Osteoblast (primary cell): ENCODE data around the gene HGF. TPM values are rescaled to one million over a fixed set of nuclear protein-coding genes. Genes with fewer than 3 reads are reported as not detected.

Experiments used
- DNase-seq: peaks from one replicate; pipeline ENCODE4 v3.0.0; 2011; ENCODE audit warnings: low spot score, mixed read lengths; ENCODE audit not compliant: insufficient read length; ENCODE audit errors: missing footprints
- H2AFZ ChIP-seq: 2 replicates; pipeline ENCODE4 v1.6.0; 2011; ENCODE audit warnings: mild to moderate bottlenecking, low read length
- H3K27ac ChIP-seq: 2 replicates; pipeline ENCODE4 v1.5.1; 2011; ENCODE audit warnings: mild to moderate bottlenecking, low read depth, low read length, moderate library complexity
- H3K27me3 ChIP-seq: 2 replicates; pipeline ENCODE4 v1.6.0; 2012; ENCODE audit warnings: mild to moderate bottlenecking, control low read depth, inconsistent platforms, low read length, moderate library complexity; ENCODE audit not compliant: insufficient read depth
- H3K36me3 ChIP-seq: 2 replicates; pipeline ENCODE4 v1.5.1; 2011; ENCODE audit warnings: mild to moderate bottlenecking, low read length, control low read depth, moderate library complexity; ENCODE audit not compliant: insufficient read depth
- H3K4me1 ChIP-seq: 2 replicates; pipeline ENCODE4 v1.5.1; 2011; ENCODE audit warnings: mild to moderate bottlenecking, low read length, control low read depth, moderate library complexity; ENCODE audit not compliant: insufficient read depth
- H3K4me2 ChIP-seq: 2 replicates; pipeline ENCODE4 v1.6.0; 2011; ENCODE audit warnings: mild to moderate bottlenecking, low read length; ENCODE audit not compliant: insufficient read depth
- H3K4me3 ChIP-seq: fragments of 200-600 bp; sonication (generic); 3 replicates; pipeline ENCODE4 v1.5.1; 2012; ENCODE audit warnings: mild to moderate bottlenecking, low read length, inconsistent platforms; ENCODE audit not compliant: insufficient read depth
- H3K79me2 ChIP-seq: 2 replicates; pipeline ENCODE4 v1.6.0; 2012; ENCODE audit warnings: mild to moderate bottlenecking, low read length, control low read depth, inconsistent platforms; ENCODE audit not compliant: insufficient read depth
- H3K9me3 ChIP-seq: 2 replicates; pipeline ENCODE4 v1.5.1; 2011; ENCODE audit warnings: low read depth, low read length, control low read depth
- H4K20me1 ChIP-seq: 2 replicates; pipeline ENCODE4 v1.6.0; 2012; ENCODE audit warnings: mild to moderate bottlenecking, low read length, control low read depth; ENCODE audit not compliant: insufficient read depth
- total RNA-seq: library from RNA; depleted of rRNA; stranded (reverse); fragments of >200 nt; gene quantifications from 2 replicates; pipeline ENCODE4 v1.2.3, GENCODE V29; 2012
- TF ChIP-seq, protein P1 (sequence below): IDR thresholded peaks from 2 replicates; pipeline ENCODE4 v1.5.1; 2011; ENCODE audit warnings: mild to moderate bottlenecking, low read depth, low read length, moderate library complexity; ENCODE audit errors: extremely low read depth

Gene HGF
- total RNA-seq, 1 donor, result 41.3 TPM

DNA sequence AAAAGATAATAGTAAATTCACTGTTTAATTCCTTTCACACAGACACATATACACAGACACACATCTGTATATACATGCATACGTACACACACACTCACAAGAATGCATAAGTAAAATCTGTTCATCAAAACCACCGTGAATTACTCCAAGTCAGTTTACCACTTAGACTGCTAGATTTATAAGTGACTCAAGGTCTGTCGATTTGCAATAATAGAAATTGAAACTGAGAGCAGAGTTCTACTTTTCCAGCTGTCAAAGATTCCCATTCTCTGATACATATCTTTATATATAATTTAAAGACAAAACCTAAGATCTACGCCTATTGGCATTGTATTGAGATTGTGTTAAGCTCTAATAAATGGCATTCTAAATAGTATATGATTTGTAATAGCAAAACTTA, 9.9 kb upstream of the HGF start:
- Histone ChIP-seq H3K4me2 (no peak overlapping the region), H3K27me3 (no peaks in the 10 kb centered on the region), H2AFZ (no peak overlapping the region), H3K4me3 (no peak overlapping the region), H3K9me3 (no peaks in the 10 kb centered on the region), H3K4me1 (peaks cover 6% of the 10 kb centered on the region), H4K20me1 (no peaks in the 10 kb centered on the region), H3K79me2 (no peaks in the 10 kb centered on the region), H3K36me3 (no peaks in the 10 kb centered on the region), H3K27ac (no peak overlapping the region)
- no peak for DNase-seq
- TF ChIP-seq, protein P1, sequence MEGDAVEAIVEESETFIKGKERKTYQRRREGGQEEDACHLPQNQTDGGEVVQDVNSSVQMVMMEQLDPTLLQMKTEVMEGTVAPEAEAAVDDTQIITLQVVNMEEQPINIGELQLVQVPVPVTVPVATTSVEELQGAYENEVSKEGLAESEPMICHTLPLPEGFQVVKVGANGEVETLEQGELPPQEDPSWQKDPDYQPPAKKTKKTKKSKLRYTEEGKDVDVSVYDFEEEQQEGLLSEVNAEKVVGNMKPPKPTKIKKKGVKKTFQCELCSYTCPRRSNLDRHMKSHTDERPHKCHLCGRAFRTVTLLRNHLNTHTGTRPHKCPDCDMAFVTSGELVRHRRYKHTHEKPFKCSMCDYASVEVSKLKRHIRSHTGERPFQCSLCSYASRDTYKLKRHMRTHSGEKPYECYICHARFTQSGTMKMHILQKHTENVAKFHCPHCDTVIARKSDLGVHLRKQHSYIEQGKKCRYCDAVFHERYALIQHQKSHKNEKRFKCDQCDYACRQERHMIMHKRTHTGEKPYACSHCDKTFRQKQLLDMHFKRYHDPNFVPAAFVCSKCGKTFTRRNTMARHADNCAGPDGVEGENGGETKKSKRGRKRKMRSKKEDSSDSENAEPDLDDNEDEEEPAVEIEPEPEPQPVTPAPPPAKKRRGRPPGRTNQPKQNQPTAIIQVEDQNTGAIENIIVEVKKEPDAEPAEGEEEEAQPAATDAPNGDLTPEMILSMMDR, result no peak

DNA sequence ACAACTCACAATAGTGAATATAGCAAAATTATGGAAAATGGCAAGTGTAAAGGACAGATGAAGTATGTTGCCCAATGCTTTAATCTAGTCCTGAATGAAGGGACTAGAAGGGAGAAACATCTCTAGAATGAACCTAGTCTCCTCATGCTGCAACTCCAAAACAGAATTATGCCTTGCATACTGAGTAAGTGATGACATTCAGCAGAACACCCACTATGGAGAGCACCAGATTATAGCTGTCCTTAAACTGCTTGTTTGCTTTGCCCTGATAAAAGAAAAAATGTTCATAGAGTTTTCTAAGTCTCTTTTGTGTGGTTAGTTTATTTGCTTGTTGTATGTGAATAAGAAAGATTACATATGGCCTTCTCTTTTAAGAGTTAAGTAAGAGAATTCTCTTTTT, 7.8 kb upstream of the HGF start:
- H3K79me2 ChIP-seq, result no peaks in the 10 kb centered on the region
- no peak overlapping the region for H3K4me3 ChIP-seq
- no peaks in the 10 kb centered on the region for H3K9me3 ChIP-seq
- no peaks in the 10 kb centered on the region for H3K27me3 ChIP-seq
- H3K36me3 ChIP-seq, result no peaks in the 10 kb centered on the region
- TF ChIP-seq, protein P1, result no peak
- DNase-seq, result no peak
- H3K4me2 ChIP-seq, result no peak overlapping the region
- no peak overlapping the region for H3K27ac ChIP-seq
- no peaks in the 10 kb centered on the region for H4K20me1 ChIP-seq
- H2AFZ ChIP-seq, result no peak overlapping the region
- H3K4me1 ChIP-seq, result peaks cover 6% of the 10 kb centered on the region

DNA sequence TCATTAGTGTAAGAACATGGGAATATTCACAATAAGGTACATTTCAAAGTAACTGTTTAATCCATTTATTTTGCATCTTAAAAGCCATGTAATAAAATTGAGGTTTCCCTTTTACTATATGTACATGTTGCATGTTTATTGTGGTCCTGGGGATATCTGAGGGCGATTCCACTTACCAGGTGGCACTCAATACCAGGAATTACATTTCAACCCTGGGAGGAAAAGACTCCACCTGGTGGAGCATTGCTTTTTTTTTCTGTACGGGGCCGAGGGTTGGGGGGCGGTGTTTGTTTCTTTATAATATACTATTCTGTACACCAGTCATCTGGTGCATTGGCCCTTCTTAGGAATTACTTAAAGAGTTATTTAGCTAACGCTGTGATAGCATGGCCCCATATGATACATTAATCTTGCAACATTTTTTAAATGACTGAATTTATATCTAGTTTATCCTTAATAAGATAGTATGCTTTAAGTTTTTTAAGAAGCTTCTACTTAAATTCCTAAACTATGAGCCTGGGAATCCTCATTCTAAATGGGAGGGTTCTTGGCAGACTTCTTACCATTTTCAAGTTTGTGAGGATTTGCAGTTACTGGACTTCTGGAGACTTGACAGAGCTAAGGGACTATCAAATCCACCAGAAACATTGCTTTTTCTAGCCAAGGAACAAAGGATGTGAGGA, 7.2 kb upstream of the HGF start:
- no peak overlapping the region for H3K4me2 ChIP-seq
- TF ChIP-seq, protein P1, result no peak

DNA sequence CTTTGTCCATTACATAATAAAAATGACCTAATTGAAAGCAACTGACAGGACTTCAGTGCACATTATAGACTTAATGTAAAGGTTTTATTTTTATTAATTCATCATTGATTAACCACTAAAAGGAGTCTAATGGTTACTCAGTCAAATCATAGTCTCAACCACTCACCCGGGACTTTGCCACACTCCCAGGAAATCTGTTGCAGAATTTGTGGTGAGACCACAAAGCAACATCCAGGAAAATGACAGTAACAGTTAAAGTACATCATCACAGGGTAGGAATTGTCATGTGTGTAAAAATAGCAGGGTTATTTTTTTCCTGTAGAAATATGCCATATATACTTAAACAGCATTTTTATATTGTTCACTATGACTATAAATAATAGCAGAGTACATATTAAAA, 6.3 kb upstream of the HGF start:
- DNase-seq, result no peak
- no peaks in the 10 kb centered on the region for H3K9me3 ChIP-seq
- H3K36me3 ChIP-seq, result no peaks in the 10 kb centered on the region
- H3K4me2 ChIP-seq, result no peak overlapping the region
- H3K27me3 ChIP-seq, result no peaks in the 10 kb centered on the region
- H3K27ac ChIP-seq, result no peak overlapping the region
- H4K20me1 ChIP-seq, result no peaks in the 10 kb centered on the region
- no peak overlapping the region for H2AFZ ChIP-seq
- no peaks in the 10 kb centered on the region for H3K79me2 ChIP-seq
- TF ChIP-seq, protein P1, result no peak
- no peak overlapping the region for H3K4me3 ChIP-seq
- H3K4me1 ChIP-seq, result peaks cover 6% of the 10 kb centered on the region

More for the DNA sequence above, 7.2 kb upstream of the HGF start:
- H3K4me1 ChIP-seq, result peaks cover 6% of the 10 kb centered on the region
- H3K79me2 ChIP-seq, result no peaks in the 10 kb centered on the region
- H3K9me3 ChIP-seq, result no peaks in the 10 kb centered on the region
- H2AFZ ChIP-seq, result no peak overlapping the region
- no peak for DNase-seq
- no peaks in the 10 kb centered on the region for H3K27me3 ChIP-seq
- H4K20me1 ChIP-seq, result no peaks in the 10 kb centered on the region
- no peak overlapping the region for H3K27ac ChIP-seq
- no peak overlapping the region for H3K4me3 ChIP-seq
- H3K36me3 ChIP-seq, result no peaks in the 10 kb centered on the region
